ENCODE measurements around the gene HES7.

HES7 gene

DNA sequence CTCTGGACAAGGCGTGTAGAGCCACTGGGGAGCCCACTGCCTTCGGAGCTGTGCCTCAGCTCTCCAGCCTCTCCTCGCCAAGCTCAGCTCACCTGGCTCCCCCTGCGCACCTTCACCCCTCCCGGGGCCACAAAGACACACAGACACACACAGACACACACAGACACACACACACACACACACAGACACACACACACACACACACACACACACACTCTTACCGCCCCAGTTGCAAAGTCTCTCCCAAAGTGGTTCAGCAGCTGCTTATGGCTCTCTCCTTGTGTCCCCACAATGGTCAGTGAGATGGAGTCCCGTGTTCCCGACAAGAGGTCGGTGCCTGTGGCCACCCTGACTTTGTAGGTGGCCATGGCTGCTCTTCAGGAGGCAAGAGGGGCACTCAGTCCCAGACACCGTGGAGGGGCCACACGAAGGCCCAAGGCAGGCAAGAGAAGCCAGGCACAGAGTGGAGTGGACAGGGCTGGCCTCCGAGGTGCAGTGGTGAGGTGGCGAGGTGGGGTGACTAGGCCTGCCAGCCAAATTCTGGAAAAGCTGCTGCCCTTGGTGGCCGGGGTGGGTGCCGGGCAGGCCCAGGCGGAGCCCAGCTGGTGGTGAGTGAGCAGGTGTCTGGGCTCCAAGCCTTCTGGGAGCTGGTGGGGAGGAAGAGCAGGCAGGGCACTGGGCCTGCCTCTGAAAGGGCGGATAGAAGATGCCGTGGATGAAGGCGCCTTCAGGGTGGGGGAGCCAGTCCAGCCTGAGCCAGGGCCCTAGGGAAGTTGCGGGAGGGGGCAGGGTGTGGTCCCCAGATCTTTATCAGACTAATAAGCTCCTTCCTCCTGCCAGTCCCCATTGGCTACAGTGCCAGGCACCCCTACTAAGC lies 36.6 kb downstream of the HES7 start, which contains the start of gene ALOX12B:
ALOX12B (minus strand) TSS at position 642 of the 877 bp plus-strand sequence; CDS start at position 368, 274 bp downstream.
- no peak within 1 kb of the TSS for H3K27ac ChIP-seq
- TF ChIP-seq CTCF (IDR thresholded peaks at IDR 0.05) (no peak), ZFX (IDR thresholded peaks at IDR 0.05; ENCODE audit: borderline replicate concordance) (no peak)

GRCh38 chr17:8084250-8084649 lies 39.7 kb downstream of the HES7 start:
- no peak overlapping the region for H3K27ac ChIP-seq
- no peak for TF ChIP-seq CTCF (IDR thresholded peaks at IDR 0.05)
- TF ChIP-seq ZFX (IDR thresholded peaks at IDR 0.05; ENCODE audit: borderline replicate concordance), result no peak

DNA sequence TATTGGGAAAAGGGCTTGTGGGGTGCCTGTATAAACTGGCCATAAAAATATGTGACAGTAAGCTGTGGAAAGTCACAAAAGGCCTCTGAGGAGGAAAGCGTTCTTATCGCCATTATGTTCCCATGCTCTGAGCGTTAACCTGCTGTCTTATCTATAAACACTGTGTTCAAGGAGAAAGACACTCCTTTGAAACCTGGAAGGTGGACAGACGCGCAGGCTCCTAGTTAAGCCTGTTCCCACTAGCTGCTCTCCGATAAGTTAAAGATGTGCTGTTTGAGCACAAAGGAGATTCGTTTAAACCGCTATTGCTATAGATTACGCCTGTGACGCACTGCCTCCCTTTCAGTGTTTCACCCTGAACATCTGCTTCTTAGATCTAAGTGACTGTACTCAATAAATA lies 41.6 kb downstream of the HES7 start:
- no peak for TF ChIP-seq ZFX (IDR thresholded peaks at IDR 0.05; ENCODE audit: borderline replicate concordance)
- no peak for TF ChIP-seq CTCF (IDR thresholded peaks at IDR 0.05)
- H3K27ac ChIP-seq, result no peak overlapping the region

DNA sequence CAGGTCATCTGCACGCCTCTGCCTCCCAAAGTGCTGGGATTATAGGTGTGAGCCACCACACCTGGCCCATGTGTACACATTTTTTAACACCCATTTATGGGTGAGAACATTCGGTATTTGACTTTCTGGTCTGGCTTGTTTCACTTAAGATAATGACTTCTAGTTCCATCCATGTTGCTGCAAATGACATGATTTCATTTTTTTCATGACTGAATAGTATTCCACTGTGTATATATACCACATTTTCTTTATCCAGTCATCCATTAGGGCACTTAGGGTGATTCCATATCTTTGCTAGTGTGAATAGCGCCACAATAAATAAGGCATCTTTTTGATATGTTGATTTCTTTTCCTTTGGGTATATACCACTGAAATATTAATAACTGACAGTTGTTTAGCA lies 42.0 kb downstream of the HES7 start:
- H3K27ac ChIP-seq, result no peak overlapping the region
- no peak for TF ChIP-seq CTCF (IDR thresholded peaks at IDR 0.05)
- no peak for TF ChIP-seq ZFX (IDR thresholded peaks at IDR 0.05; ENCODE audit: borderline replicate concordance)

- TF ChIP-seq CTCF (IDR thresholded peaks at IDR 0.05) (no peak), ZFX (IDR thresholded peaks at IDR 0.05; ENCODE audit: borderline replicate concordance) (no peak)
Observed at GRCh38 chr17:8080799-8081219, 43.1 kb downstream of the HES7 start.

DNA sequence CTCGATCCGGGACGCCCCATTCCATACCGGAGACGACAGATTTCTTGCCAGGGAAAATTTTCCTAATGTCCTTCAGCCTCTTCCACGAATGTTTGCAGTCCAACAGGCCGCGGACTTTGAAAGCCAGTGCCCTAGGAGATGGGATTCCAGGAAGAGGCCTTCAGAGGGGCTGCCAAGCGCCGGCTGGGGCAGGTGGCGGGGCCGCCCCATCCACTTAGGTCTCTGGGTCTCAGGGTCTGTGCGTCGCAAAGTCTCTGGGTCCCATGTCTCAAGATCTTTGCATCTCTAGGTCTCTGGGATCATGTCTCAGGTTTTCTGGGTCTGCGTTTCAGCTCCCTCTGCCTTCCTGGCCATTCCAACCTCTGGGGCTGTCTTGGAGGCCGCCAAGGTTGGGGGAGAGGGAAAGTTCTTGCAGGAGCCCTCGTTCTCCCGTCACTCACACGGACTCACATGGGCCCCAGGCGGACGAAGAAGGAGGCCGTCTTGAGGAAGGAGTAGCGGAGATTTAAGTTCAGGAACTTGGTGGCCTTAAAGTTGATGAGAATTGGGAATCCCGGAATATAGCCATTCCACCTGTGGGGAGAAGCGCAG lies 43.6 kb downstream of the HES7 start:
- no peak for TF ChIP-seq ZFX (IDR thresholded peaks at IDR 0.05; ENCODE audit: borderline replicate concordance)
- peak; percentile 48 for TF ChIP-seq CTCF (IDR thresholded peaks at IDR 0.05)
- peak overlapping the region; percentile 77 for H3K27ac ChIP-seq

More at GRCh38 chr17:8080799-8081219, 43.1 kb downstream of the HES7 start:
- no peak overlapping the region for H3K27ac ChIP-seq

All from 22Rv1 (cell line).